NCI-H1930 (cell line): ENCODE results near the gene RPS24.
"Not testable (repeated sequence)": the region's sequence is repeated elsewhere in the genome, so short reads cannot be mapped to it uniquely, and the experiment has no call there.

Source experiments
- DNase-seq, 2 experiments: peaks; one replicate each; lab custom pipeline; 2025; lab: John Stamatoyannopoulos, UW

Gene RPS24

DNA sequence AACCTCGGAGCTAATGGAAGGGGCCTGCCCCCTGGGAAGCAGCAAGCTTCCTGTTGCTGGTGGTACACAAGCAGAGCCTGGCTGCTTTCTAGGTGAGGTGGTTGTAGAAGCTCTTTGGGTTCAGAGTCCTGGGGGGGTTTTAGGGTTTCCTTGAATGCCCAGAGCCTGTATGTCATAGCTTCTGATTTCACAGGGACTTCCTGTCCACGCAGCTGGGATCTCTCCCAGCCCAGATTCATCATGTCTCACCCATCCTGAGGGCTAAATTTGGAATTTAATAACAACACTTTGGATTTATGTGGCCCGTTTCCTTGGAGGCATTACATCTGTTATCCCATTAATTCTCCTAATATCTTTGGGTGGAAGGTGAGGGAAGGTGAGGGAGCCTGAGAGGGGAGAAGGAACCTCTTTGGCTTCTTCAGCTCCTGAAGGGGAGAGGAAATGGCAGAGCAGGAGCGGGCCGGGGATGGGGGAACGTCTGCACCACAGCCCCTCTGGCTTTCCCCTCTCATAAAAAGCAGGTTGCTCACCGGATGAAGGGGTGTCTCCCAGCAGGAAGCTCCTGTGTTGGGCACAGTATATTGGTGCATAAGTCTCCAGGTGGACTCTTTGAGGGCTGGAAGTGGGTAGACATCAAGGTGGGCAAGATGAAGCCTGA lies 19.7 kb downstream of the RPS24 start:
- no peak for DNase-seq

DNA sequence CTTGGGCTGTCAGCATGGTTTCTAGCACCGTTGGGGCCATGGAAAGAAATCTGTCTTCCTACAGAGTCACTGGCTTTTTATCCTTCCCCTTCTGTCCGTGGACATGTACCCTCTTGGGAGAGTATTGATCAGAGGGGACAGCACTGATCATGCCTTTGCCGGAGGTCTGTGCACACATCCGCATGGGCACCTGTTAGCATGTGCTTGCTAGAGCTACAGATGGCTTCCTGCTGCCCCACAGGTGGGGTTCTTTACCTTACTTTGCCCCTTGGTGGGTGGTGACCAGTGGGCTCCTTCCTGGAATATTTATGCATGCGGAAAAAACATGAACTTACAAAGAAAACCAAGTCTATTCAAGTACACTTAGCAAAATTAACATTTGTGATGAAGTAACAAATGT lies 24.9 kb downstream of the RPS24 start:
- DNase-seq, result no peak

DNA sequence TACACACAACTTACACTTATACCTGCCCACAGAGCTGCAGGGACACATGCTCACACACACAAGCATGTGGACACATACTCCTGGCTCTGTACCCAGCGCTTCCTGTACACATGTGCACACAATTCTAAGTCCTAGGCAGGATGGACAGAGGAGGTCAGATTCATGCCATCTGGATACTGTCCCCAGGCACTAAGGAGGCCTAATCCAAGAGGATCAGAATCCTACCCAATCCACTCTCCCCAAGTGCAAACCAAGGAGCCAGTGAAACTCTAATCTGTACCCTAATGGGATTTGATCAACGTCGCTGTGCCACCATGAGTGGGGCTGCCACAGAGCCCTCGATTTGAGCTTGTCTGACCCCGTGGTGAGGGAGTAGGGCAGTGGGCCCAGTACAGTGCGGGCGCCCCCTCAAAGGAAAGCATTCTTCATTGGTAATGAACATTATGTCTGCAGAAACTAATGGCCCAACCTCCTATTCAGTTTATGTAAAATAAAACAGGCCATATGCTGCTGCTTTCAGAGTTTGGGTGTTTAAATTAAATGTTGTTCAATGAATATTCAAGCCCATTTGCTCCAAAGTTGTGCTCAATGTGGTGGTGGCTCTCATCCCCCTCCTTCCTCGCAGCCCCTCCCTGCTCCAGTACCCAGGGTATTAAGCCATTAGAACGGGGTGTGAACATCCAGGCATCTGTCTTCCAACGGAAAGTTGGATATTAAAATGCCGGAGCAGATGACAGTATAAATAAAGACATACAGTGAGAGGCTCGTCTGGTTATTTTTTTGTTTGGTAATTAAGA lies 26.4 kb downstream of the RPS24 start:
- no peak for DNase-seq

DNA sequence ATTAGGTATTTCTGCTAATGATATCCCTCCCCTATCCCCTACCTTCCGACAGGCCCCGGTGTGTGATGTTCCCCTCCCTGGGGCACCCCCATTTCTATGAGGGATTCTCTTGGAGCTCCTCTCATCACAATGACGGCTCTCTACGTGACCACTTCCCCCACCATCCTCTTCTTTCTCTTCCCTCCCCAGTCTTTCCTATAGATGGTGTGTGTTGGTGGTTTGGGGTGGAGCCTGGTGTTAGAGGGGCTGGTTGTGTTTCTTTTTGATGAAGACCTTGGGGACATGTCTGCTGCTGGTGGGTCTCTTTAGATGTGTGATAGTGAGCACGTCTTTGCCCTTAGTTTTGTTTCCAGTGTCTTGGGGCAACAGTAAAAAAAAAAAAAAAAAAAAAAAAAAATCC lies 28.6 kb downstream of the RPS24 start:
- DNase-seq, result no peak

DNA sequence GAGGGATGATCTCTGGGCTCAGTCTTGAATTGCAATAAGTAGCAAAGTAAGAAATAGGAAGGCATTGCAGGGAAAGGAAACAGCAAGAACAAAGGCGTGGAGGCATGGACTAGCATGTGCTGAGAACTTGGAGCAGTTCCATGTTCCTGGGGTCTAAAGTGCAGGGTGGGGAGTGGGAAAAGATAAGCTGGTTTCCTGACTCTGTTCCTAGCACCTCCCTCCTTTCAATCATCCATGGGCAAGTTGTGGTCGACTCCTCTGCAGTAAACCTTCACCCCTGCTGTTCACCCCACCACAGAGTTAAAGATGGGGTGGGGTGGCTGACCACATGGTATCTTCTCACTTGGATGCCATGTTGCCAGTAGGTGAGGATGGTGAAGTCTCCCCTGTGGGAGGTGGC lies 29.6 kb downstream of the RPS24 start:
- no peak for DNase-seq

DNA sequence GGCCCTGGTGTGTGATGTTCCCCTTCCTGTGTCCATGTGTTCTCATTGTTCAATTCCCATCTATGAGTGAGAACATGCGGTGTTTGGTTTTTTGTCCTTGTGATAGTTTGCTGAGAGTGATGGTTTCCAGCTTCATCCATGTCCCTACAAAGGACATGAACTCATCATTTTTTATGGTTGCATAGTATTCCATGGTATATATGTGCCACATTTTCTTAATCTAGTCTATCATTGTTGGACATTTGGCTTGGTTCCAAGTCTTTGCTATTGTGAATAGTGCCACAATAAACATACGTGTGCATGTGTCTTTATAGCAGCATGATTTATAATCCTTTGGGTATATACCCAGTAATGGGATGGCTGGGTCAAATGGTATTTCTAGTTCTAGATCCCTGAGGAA lies 31.3 kb downstream of the RPS24 start:
- not testable (repeated sequence) for DNase-seq

DNA sequence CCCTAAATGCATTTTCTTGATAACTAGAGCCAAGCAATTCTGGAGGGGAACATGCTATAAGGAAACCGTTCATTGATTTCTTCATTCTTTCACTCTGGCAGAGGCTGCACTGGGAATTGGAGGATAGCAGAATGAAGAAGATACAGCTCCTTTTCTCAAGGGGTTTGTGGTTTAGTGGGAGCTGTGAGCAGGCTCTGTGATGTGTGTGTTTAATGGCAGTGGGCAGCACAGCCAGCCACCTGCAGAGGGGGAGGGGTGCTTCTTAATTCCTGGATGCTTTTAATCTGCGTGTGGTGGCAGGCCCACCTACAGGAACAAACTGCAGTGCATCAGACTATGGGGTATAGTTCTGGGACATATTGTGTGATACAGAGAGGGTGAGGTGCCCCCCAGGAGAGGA lies 31.9 kb downstream of the RPS24 start:
- DNase-seq, result no peak

DNA sequence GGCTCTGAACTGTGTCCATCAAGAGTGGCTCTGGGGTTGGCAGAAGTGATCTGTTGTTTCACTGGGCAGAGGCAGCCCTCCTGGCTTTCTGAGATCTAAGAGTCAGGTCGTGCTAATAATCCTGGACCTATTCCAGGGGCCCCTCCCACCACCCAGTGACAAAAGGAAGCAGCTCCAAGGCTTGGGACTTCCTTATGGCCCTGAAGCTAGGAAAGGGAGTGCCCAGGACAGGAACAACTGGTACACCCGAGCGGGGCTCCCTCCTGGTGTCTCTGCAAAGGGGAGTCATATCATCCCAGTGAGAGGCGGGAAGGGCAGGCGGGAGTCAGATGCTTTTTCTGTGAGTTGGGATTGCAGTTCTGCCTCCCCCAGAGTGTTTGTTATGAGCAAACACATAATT lies 32.3 kb downstream of the RPS24 start:
- DNase-seq, result no peak

DNA sequence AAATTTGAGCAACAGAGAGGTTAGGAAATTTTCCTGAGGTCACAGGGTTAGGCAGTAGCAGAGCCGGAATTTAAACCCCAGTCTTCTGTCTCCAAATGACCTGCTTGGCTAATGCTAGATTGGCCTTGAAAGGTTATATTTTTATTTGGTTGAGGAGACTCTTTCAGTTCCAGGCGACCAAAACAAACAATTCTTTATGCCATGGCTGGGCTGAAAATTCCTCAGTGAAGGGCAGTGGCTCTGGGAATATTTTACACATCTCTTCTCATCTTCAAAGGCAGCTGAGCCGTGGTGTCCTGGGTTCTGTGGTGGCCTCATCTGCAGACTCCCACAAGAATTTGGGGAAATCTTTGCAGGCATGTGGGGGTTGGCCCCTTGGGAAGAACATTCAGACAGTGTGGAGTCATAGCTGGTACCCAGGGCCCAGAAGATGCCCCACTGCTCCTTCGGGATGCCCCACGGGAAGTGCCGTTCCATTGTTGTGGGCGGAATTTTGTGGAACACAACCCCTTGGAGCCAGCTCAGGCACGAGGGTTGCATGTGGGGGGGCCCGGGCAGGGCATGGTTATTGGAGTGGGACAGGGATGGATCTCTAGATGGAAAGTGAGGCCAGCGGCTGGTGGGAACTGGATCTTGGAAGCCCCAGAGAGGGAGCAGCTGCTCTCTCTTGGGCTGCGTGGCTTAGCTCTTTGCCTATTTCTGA lies 33.2 kb downstream of the RPS24 start:
- no peak for DNase-seq

DNA sequence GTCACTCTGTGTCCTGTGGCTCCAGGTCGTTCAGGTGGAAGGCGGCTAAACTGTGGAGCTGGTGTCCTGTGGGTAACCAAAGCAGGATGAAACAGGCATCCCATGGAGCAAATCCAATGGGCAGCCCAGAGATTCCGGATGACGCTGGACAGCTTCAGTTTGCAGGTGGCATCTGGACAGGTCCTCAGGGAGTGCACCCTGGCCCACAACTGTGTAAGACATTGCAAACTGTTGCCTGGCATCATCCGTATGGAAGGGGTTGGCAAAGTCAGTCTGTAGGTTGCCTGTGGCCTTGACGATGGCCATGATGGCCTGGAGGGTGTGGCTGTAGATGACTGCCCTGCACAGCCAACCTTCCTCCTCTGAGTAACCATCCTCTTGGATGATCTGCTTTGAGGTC lies 35.5 kb downstream of the RPS24 start:
- no peak for DNase-seq

DNA sequence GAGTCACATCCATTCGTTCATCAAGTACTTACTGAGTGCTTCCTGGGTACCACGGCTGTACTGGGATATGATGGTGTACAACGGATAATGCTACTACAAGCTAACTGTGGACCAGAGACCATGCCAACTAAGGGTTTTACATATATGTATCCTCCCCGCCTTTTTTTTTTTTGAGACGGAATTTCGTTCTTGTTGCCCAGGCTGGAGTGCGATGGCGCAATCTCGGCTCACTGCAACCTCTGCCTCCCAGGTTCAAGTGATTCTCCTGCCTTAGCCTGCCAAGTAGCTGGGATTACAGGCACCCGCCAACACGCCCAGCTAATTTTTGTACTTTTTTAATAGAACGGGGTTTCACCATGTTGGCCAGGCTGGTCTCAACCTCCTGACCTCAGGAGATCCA lies 36.4 kb downstream of the RPS24 start:
- not testable (repeated sequence) for DNase-seq

DNA sequence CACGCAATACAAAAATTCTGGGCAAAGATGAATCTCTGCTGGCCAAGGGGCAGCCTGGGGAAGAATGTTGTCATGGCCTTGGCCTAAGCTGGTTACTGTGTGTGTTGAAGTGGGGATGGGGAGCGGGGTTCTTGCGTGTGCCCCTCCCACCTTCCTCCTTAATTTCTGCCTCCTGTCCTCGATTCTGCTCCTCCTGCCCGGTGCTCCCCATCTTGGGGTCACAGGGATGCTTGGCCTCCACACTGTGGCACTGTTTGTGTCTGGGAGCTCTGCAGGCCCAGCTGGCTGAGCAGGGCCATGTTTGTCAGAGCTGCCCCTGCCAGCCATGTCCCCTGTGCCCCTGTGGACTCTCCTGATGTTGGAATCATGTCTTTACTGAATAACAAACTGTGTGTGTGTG lies 37.1 kb downstream of the RPS24 start:
- no peak for DNase-seq

DNA sequence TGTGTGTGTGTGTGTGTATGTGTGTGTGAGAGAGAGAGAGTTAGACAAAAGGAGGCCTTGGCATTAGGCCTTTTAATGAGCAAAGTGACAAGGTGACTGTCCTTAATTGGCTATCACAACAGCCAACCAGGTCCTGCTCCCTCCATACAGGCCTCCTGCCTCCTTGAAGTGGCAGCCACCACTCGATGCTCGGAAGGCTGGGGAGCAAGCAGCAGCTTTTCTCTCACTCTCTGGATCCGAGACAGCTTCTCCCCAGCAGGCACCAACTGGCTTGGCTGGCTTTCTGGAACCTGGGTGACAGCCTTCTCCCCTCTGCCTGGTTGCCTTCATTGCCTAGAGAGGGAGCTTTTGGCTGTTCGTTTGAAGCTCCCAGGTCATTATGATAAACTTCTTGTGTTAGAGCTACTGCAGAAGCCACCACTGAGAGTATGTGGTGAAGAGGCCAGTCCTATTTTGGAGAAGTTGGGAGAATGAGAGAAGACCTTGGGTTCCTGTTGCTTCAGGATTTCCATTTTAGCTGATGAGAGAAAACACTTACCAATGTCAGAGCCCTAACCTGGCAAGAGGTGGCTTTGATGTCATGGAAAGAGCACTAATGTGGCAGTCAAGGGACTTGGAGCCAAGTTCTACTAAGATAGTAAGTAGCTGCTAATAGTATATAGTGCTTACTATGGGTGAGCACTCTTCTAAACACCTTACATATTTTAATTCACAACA lies 37.6 kb downstream of the RPS24 start:
- DNase-seq, result no peak

DNA sequence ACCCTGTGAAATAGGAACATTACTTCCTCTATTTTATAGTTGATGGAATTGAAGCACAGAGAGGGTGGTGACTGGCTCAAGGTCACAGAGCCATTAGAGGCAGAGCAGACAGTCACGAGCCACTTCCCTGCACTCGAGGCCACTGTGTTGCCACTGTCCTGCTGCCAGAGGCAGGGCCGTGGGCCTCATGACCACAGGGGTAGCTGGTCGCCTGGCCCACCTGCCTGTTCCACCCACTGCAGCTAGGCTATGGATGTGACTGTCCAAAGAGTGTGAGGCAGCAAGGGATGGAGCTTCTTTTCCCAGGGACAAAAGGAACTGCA lies 38.2 kb downstream of the RPS24 start:
- no peak for DNase-seq

DNA sequence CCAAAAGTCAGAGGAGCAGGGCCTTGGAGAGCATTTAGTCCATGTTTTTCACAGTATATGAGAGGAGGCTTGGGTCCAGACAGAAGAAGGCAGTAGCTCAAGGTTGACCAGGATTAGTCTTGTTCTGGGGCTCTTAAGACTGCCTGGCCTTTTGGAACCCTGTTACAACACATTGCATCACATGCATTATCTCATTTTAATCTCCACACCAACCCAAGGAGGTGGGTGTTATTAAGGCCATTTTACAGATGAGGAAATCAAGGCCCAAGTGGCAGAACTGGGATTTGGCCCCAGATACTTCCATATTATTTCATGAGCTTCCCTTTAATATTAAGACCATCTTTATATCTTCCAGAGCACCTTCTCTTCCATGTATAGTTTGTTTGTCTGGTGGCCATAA lies 38.8 kb downstream of the RPS24 start:
- no peak for DNase-seq

DNA sequence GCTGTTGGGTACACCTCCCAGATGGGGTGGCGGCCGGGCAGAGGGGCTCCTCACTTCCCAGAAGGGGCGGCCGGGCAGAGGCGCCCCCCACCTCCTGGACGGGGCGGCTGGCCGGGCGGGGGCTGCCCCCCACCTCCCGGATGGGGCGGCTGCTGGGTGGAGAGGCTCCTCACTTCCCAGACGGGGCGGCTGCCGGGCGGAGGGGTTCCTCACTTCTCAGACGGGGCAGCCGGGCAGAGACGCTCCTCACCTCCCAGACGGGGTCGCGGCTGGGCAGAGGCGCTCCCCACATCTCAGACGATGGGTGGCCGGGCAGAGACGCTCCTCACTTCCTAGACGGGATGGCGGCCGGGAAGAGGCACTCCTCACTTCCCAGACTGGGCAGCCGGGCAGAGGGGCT lies 42.1 kb downstream of the RPS24 start:
- DNase-seq, result not testable (repeated sequence)

DNA sequence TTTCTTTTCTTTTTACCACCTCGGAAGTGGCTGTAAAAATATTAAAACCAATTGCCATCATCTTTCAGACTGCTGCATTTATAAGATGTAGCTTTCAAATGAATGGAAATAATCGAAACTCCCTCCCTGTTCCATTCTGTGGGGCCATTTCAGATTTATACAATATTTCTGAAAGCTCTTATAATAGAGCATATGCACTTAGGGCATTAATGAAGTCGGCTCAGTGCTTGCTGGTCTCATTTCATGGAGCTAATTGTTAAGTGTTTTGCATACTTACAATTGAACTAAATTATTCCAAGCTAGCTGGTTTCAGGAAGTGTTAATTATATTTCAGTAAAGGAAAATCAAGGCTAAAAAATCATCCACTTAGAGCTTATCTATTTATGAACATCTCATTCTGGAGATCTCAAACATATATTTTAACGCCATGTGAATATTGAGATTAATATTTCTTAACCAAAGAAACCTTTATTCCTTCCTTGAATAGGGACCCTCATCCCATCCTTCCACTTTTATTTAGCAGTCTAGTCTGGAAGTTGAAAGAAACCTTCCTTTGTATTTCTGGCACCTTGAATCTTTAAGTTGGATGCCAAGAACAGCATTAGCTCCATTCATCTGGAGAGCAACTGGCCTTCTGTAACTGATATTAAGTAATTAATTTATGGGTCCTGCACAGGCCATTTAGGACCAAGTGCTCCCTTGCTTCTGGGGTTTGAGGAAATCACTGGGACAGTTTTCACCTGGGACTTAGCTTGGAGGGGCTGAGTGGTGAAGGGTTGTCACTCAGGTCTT lies 45.1 kb downstream of the RPS24 start:
- DNase-seq, result no peak

DNA sequence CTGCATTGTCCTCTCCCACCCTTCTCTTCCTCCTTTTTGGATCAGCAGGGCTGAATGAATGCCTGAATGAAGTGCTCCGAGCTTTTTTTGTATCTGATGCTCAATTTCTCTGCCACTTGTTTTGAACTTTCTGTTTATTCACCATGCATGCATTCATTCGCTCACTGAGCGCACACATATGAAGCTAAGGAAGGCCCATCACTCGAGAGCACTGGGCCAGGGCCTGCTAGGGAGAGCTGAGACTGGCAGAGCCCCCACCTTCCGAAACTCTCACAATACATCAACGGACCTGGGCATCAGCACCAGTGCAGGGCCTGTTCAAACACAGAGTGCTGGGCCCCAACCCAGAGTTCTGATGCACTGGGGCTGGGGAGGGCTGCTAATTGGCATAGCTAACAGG lies 45.7 kb downstream of the RPS24 start:
- no peak for DNase-seq

DNA sequence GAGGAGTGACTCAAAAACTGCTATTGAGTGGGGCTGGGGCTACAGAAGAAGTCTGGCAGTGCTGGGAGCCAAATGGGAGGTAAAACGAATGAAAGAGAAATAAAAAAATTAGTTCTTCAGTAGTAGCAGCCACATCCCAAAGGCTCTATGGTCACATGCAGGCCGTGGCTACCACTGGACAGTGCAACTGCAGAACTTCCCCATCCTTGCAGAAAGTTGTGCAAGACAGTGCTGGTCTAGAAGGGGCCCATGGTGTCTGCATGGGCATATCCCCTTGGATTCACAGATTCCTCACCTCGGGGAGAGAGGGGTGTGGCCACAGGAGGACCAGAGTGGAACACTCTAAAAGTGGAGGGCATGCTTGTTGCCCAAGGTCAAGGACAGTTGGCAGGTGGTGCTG lies 47.6 kb downstream of the RPS24 start:
- no peak for DNase-seq

DNA sequence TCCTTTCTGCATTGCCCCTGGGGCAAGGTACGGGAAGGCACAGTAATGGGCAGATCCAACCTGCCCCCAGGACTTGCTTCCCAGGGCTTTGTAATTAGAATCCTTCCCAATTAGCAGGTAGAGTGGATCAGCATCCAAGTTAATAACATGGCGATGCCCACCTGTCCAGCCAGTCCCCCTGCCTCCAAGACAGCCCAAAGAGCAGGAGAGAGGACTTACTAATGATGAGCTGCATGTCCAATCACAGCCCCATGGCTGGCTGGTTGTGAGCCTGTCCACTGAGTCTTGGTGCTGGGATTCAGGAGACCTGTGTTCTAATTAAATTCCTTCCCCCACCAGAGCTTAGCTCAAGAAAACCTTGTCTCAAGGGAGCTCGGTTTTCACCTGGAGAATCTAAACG lies 49.0 kb downstream of the RPS24 start:
- DNase-seq, result no peak
